Measurements from ENCODE around the gene RFX6.

- TF ChIP-seq CTCF (IDR thresholded peaks at IDR 0.05): no peak
- TF ChIP-seq POLR2AphosphoS5 (IDR thresholded peaks at IDR 0.05): no peak
Observed at GRCh38 chr6:116872771-116873170, 4.3 kb upstream of the RFX6 start.

Data from upper lobe of left lung (tissue), 4 donors.